HEK293T (cell line): ENCODE data around the gene LYAR.

Experiments
- CTCF ChIA-PET: fragments of 350-600 bp; formaldehyde crosslinking; extraction: SDS; loops from one replicate; lab custom pipeline; 2021; ENCODE audit warnings: antibody characterized with exemption, inconsistent platforms; lab: Yijun Ruan, JAX
- POLR2A ChIA-PET: fragments of 350-600 bp; formaldehyde crosslinking; extraction: SDS; loops from one replicate; lab custom pipeline; 2020; ENCODE audit warnings: antibody characterized with exemption, inconsistent platforms; lab: Yijun Ruan, JAX
- DNase-seq: peaks from one replicate; pipeline ENCODE4 v3.0.0; 2012; ENCODE audit warnings: mixed read lengths; ENCODE audit errors: extremely low spot score
- ARNT ChIP-seq: fragments of 450-650 bp; IDR thresholded peaks from 2 replicates; pipeline ENCODE4 v1.6.1; 2017; ENCODE audit warnings: mild to moderate bottlenecking
- BHLHE40 ChIP-seq: fragments of 450-650 bp; IDR thresholded peaks from 2 replicates; pipeline ENCODE4 v1.6.1; 2016; ENCODE audit warnings: mild to moderate bottlenecking, moderate library complexity, borderline replicate concordance
- CTBP1 ChIP-seq: fragments of 450-650 bp; IDR thresholded peaks from 2 replicates; pipeline ENCODE4 v1.6.1; 2016; ENCODE audit warnings: borderline replicate concordance
- ELF4 ChIP-seq: fragments of 450-650 bp; IDR thresholded peaks from 2 replicates; pipeline ENCODE4 v1.6.1; 2017; ENCODE audit warnings: antibody characterized with exemption
- FOXA1 ChIP-seq: fragments of 450-650 bp; IDR thresholded peaks from 2 replicates; pipeline ENCODE4 v1.6.1; 2016; ENCODE audit warnings: mild to moderate bottlenecking
- FOXK2 ChIP-seq: fragments of 450-650 bp; IDR thresholded peaks from 2 replicates; pipeline ENCODE4 v1.6.1; 2016; ENCODE audit warnings: mild to moderate bottlenecking
- FOXM1 ChIP-seq: fragments of 450-650 bp; IDR thresholded peaks from 2 replicates; pipeline ENCODE4 v1.6.1; 2017; ENCODE audit warnings: mild to moderate bottlenecking, borderline replicate concordance
- HDGF ChIP-seq: fragments of 450-650 bp; IDR thresholded peaks from 2 replicates; pipeline ENCODE4 v1.6.1; 2017; ENCODE audit warnings: antibody characterized with exemption, borderline replicate concordance
- L3MBTL2 ChIP-seq: fragments of 450-650 bp; conservative IDR thresholded peaks from 2 replicates; pipeline ENCODE4 v1.6.1; 2016; ENCODE audit warnings: mild to moderate bottlenecking
- LEF1 ChIP-seq: fragments of 450-650 bp; IDR thresholded peaks from 2 replicates; pipeline ENCODE4 v1.6.1; 2017; ENCODE audit warnings: mild to moderate bottlenecking, borderline replicate concordance
- NFRKB ChIP-seq: fragments of 450-650 bp; IDR thresholded peaks from 2 replicates; pipeline ENCODE4 v1.6.1; 2016; ENCODE audit warnings: mild to moderate bottlenecking, moderate library complexity
- PKNOX1 ChIP-seq: fragments of 450-650 bp; IDR thresholded peaks from 2 replicates; pipeline ENCODE4 v1.6.1; 2016
- SP1 ChIP-seq: fragments of 450-650 bp; IDR thresholded peaks from 2 replicates; pipeline ENCODE4 v1.6.1; 2017
- SUZ12 ChIP-seq: fragments of 450-650 bp; IDR thresholded peaks from 2 replicates; pipeline ENCODE4 v1.6.1; 2016; ENCODE audit warnings: mild to moderate bottlenecking
- TARDBP ChIP-seq: fragments of 450-650 bp; IDR thresholded peaks from 2 replicates; pipeline ENCODE4 v1.6.1; 2016
- ZNF384 ChIP-seq: fragments of 450-650 bp; IDR thresholded peaks from 2 replicates; pipeline ENCODE4 v1.6.1; 2016

LYAR gene

GRCh38 chr4:4320528-4320927 lies 30.6 kb upstream of the LYAR start:
- ChIA-PET POLR2A (no interaction called here), CTCF (no interaction called here)
- no peak for DNase-seq
- no peak for TF ChIP-seq BHLHE40
- TF ChIP-seq FOXK2: no peak
- no peak for TF ChIP-seq CTBP1
- no peak for TF ChIP-seq LEF1
- TF ChIP-seq SP1: no peak
- no peak for TF ChIP-seq TARDBP
- TF ChIP-seq FOXA1: no peak
- TF ChIP-seq FOXM1: no peak
- TF ChIP-seq ARNT: no peak
- no peak for TF ChIP-seq HDGF
- no peak for TF ChIP-seq PKNOX1
- TF ChIP-seq L3MBTL2: no peak
- no peak for TF ChIP-seq SUZ12
- no peak for TF ChIP-seq NFRKB
- no peak for TF ChIP-seq ZNF384
- TF ChIP-seq ELF4: no peak

- DNase-seq: no peak
- TF ChIP-seq FOXK2 (no peak), SUZ12 (no peak), LEF1 (no peak), ARNT (no peak), L3MBTL2 (no peak), FOXA1 (no peak), HDGF (no peak), ELF4 (no peak), BHLHE40 (no peak), TARDBP (no peak), CTBP1 (no peak), ZNF384 (no peak), PKNOX1 (no peak), NFRKB (no peak), SP1 (no peak), FOXM1 (no peak)
- ChIA-PET POLR2A (no interaction called here), CTCF (interaction anchor here (0.6 kb wide), 1 partner anchor 11 kb away, joined by 3 read pairs; no protein-coding TSS in a partner anchor)
Observed at GRCh38 chr4:4317496-4318232, 27.7 kb upstream of the LYAR start.

GRCh38 chr4:4316150-4316495 lies 26.2 kb upstream of the LYAR start:
- POLR2A ChIA-PET: no interaction called here
- TF ChIP-seq LEF1 (no peak), FOXA1 (no peak)

GRCh38 chr4:4315461-4316149 lies 25.7 kb upstream of the LYAR start:
- CTCF ChIA-PET: no interaction called here
- DNase-seq: no peak
- POLR2A ChIA-PET: no interaction called here
- TF ChIP-seq PKNOX1 (no peak), FOXK2 (no peak), NFRKB (no peak), ELF4 (no peak), ARNT (no peak), FOXA1 (no peak), TARDBP (no peak), CTBP1 (no peak), SP1 (no peak), SUZ12 (no peak), ZNF384 (no peak), FOXM1 (no peak), LEF1 (no peak), L3MBTL2 (no peak), HDGF (no peak), BHLHE40 (no peak)

More at GRCh38 chr4:4316150-4316495, 26.2 kb upstream of the LYAR start:
- CTCF ChIA-PET: no interaction called here
- no peak for DNase-seq

GRCh38 chr4:4311193-4311592 lies 21.2 kb upstream of the LYAR start:
- TF ChIP-seq SUZ12 (no peak), FOXA1 (no peak), FOXM1 (no peak), ELF4 (no peak), BHLHE40 (no peak), L3MBTL2 (no peak), CTBP1 (no peak), HDGF (no peak), LEF1 (no peak), ARNT (no peak), SP1 (no peak), ZNF384 (no peak), TARDBP (no peak)
- POLR2A ChIA-PET: no interaction called here
- CTCF ChIA-PET: no interaction called here
- DNase-seq: no peak
